Endometrium (tissue), 2 donors: ENCODE results near the gene VASH1.

Experiments
- FAIRE-seq: peaks from 2 replicates; lab custom pipeline; 2012; peaks lifted over from hg19 to GRCh38; lab: Jason Lieb, UNC
- donor health status: control.
- donor health status: control.

The VASH1 gene

DNA sequence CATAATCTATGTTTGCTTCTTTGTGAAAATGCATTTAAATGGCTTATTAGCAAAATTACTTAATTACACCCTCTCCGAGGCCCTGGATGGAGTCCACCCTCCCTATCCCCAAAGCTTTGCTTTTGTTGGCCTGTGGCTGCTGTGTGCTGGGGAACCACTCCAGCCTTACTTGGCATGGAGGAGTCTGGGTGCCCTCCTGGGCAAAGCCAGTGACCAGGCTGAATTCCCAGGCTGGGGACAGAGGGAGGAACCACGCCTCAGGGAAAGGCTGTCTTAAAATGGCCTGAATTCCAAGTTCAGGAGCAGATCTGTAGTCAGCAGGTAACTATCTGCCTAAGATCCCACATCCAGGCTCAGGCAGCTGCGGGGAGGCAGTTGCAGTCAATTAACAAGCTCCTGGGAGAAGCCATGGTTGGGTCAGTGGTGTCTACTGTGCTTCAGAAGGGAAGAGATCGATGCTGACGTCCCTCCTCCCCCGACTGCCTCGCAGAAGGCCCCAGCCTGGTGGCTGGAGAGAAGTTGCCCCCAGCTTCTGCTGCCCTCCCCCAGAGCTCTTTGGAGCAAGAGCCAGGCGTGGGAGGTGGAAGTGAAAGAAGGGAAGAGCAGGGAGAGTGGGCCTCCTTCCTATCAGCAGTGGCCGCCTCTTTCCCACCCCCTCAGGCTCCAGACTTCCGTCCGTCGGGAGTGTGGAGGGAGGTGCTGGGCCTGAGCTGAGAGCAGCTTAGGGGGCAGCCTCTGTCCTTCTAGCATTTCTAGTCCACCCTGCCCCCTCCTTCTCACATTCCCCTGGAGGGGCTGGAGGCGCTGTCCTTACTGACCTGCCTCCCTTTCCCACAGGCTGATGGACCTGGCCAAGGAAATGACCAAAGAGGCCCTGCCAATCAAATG, 11.3 kb downstream of the VASH1 start:
- peak; percentile 18 for FAIRE-seq

DNA sequence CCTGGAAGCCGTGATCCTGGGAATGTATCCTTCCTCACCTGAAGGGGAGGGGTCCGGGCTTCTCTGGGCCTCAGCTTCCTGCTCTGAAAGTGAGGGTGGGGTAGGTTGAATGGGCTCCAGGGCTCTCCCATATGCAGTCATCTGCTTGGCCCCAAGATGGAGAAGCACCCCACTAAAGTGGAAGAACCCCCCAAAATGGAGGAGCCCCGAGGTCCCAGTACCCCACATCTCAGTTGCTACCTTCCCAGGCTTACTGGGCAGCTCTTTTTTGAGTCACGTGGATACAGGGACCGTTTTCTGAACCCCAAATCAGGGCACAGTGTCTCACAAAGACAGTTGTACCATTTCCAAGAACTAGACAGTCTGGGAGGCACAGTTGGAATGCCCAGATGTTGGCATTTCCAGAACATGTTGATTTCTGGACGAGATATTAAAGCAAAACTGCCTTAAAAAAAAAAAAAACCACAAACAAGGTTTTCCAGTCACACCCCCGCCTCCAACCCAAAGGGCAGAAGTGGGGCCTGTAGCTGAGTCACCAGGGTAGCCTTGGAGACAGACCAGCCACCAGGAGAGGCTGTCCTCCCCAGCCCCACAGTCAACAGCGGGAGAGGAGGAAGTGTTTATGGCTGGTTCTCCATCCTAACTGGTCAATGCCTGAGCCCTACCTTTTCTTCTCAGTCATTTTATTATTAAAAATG, 12.1 kb downstream of the VASH1 start:
- FAIRE-seq, result peak; percentile 86

DNA sequence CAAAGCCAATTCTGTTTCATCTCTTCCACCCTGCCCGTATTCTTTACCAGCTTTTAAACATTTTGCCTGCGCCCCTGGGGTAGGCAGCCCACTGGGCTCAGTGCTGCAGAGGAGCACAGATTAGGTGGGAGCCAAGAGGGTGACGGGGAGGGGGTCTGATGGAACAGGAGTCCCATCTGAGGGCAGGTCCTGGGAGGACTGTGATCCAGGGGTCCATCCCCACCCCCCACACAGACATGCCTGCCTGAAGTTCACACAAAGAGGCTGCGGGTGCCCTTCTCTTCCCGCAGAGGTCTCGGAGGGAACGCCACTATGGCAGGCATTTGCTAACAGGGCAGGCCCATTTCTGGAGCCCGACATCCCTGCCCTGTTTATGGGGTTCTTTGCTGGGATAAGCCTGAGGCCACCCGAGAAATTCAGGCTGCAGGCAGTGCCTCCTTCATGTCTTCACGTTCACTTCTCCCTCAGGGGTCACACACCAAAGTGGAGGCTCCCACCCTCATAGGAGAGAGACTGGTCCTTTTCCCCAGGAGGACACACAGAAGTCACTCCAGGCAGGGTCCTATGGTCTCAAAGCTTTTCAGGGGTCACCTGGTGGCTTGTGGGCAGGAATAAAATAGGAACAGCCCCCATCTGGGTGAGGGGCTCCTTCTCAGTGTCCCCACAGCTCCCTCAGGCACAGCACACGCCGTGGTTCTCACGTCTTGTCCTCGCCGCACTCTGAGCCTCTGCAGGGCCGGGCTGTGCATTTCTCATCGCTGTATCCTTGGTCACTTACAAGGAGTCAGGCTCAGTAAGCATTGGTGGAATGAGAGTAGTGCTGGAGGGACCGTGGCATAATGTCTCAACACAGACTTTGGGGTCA, 12.9 kb downstream of the VASH1 start:
- FAIRE-seq, result no peak

DNA sequence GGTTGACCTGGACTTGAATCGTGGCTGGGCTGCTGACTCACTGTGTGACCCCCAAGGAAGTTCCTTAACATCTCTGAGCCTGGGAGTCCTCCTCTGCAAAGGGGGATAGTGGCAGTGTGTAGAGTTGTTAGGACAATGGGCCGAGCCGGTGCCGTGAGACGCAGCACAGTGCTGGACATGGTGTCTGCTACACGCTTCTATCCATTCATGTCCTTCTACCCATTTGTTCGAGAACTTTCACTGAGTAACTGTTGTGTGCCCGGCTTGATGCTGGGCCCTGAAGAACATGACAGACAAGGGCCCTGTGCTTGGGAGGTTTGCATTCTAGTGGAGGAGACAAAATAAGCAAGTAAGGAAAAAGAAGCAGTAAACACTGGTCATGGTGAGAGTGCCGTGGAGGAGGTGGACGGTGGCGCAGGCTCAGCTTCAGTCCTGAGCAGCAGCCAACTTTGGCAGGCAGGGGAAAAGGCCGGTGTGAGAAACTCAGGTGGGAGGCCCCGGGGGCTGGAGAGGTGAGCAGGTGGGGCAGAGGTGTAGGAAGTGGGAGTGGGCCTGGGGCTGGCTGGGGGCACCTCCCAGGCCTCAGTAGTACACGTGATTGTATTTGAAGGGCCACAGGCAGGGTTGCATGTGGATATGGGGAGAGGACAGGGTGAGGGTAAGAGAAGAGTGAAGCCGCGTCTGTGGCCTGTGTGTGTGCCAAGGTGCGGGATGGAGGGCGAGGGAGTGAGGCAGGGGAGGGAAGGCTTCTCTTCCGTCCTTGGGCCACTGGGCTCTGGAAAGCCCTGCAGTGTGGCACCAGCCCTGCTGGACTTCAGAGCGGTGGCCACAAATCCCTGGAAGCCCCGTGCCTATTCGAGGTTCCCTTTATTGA, 13.8 kb downstream of the VASH1 start:
- FAIRE-seq, result no peak

DNA sequence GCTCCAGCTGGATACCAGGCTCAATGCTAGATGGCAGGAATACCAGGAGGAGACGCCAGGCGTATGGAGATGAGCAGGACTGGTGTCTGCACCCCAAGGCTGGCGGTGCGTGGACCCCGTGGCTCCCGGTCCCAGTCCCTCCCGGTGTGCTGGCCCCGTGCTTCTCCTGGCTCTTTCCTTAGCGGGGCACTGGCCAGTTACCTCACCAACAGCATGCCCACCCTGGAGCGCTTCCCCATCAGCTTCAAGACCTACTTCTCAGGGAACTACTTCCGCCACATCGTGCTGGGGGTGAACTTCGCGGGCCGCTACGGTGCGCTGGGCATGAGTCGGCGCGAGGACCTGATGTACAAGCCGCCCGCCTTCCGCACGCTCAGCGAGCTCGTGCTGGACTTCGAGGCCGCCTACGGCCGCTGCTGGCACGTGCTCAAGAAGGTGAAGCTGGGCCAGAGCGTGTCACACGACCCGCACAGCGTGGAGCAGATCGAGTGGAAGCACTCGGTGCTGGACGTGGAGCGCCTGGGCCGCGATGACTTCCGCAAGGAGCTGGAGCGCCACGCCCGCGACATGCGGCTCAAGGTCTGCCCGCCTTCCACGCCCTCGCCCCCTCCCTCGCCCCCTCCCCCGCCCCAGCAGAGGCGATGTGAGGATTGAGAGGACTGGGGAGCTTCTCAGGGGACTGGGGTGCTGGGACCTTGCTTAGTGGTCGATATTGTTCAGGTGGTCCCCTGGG, 14.6 kb downstream of the VASH1 start:
- FAIRE-seq, result no peak

DNA sequence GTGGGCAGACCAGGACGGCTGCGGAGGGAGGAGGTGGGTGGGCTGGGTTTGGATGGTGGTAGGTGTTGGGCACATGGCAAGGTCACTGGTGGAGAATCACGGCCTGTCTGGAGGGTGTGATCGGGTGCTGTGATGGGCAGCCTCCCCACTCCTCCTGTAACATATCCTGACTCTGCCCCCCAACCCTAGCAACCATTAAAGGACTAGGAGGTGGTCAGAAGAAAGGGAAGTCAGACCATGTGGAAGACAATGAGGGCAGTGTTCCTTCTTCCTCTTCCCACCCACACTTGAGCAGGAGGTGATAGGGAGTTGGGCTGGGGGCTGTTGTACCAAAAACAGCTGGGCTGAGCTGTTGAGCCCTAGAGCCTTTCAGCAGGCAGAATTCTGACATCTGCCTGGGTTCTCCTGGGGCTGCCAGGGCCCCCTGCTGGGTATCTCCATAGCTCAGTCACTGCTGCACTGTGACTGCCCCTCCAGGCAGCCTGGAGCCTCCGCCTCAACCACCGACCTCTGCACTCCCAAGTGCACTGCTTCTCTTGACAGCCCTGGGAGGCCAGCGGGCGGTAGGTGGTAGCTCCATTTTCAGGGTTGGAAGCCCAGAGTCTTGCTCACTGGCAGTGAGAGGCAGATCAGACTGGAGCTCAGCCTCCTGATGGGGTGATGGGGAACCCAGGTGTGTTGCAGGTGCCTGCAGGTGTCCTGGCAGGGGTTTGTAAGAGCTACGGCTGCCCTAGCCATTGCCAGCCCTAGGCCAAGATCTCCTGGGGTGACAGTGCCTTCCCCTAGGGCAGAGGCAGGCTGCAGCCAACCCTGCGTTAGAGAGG, 15.4 kb downstream of the VASH1 start:
- no peak for FAIRE-seq

DNA sequence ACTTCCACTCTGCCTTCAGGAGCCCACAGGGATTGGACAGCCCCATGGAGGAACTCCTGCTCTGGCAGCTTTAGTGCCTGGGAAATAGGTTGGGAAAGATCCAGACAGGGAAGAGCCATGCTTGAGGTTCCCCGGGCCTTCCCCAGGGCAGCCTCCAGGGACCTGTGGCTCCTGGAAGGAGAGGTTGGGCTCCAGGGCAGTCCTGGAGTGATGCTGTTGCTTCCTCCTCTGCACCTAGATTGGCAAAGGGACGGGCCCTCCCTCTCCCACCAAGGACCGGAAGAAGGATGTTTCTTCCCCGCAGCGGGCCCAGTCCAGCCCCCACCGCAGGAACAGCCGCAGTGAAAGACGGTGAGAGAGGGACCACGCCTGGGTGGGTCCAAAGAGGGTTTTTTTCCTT, 16.5 kb downstream of the VASH1 start:
- FAIRE-seq, result no peak

DNA sequence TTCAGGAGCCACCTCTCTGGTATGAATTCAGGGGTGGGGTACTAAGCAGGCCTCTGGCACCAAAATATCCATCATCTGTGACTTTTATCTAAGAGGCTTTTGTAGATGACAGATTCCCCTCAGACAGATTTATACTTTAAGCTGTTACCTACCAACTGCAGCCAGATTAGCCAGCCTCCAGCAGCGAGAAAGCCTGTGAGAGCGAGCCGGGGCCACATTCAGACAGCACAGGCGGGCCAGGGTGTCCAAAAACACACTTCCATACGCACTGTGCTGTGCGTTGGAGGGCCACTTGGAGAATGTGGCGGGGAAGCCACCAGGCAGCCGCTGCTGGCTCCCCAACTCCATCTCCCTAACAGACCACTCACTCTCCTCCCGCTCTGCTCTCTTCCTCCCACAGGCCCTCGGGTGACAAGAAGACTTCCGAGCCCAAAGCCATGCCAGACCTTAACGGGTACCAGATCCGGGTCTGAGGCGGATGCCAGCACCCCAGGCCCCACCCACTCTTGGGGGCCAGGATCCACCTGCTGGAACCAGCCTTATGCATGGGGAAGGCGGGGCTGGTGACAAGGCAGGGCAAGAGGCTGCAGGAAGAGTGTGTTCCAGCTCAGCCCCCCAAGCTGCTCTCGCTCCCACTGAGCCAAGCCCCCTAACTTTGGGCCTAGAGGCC, 17.4 kb downstream of the VASH1 start:
- no peak for FAIRE-seq

DNA sequence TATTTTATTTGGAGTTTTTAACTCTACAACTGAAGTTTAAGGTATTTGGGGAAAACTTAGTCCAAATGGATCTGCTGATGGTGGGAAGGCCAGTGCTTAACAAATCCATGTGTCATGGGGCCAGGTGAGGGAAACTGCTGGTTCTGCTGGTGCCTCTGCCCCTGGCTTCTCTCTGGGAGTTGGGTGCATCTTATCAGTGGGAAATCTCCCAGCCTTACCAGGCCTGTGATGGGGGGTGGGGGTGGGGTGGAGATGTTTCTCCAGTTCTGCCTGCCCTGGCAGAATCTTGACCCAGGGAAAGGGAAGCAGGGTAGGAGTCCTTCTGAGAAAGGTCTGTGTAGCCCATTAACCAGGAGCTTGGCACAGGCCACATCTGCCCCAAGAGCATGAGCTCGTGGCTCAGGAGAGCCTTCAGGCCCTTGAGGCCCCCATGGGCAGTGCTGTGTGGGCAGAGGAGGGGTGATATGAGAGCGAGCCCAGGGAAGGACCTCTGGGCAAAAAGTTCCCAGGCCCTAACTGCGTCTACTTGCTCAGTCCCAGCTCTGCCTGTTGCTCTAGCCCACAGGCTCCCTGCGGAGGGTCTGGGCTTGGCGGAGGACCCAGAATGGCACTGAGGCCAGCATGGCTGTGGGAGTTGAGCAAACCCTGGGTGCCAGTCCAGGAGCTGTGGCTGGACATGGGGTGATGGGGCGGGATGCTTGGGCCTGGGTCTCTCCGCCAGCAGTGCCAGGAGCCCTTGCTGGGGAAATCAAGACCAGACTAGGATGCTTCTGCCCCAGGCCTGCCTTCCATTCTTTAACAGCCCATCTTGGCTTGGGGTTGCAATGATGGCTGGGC, 18.2 kb downstream of the VASH1 start:
- no peak for FAIRE-seq

DNA sequence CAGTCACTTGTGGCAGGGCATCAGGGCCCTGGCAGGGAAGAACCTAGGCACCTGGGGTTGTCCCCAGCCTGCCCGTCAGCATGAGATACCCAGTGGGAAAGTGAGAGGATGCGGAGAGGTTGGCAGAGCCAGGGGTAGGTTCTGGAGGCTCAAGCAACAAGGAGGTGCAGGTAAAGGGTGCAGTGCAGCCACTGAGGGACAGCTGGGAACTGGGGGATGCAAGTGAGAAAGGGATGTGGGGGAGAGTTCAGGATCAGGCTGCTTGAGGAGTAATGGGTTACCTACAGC, 18.7 kb downstream of the VASH1 start:
- no peak for FAIRE-seq

DNA sequence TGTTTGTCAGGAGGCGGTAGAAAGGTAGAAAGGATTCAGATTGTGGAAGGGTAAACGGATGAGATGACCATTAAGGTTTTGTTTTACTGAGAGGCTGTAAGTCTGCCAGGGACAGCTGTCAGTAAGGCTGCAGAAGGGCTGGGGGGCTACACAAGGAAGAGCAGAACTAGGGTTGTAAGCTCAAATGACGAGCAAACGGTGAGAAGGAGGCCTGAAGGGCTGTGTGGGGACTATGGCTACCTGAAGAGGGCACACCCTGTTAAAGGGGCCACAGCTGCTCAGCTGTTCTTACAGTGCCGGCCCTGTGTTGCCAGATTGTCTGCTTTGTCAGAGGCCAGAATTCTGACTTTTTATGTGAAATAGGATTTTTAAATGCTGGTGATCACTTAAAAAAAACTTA, 19.1 kb downstream of the VASH1 start:
- no peak for FAIRE-seq

DNA sequence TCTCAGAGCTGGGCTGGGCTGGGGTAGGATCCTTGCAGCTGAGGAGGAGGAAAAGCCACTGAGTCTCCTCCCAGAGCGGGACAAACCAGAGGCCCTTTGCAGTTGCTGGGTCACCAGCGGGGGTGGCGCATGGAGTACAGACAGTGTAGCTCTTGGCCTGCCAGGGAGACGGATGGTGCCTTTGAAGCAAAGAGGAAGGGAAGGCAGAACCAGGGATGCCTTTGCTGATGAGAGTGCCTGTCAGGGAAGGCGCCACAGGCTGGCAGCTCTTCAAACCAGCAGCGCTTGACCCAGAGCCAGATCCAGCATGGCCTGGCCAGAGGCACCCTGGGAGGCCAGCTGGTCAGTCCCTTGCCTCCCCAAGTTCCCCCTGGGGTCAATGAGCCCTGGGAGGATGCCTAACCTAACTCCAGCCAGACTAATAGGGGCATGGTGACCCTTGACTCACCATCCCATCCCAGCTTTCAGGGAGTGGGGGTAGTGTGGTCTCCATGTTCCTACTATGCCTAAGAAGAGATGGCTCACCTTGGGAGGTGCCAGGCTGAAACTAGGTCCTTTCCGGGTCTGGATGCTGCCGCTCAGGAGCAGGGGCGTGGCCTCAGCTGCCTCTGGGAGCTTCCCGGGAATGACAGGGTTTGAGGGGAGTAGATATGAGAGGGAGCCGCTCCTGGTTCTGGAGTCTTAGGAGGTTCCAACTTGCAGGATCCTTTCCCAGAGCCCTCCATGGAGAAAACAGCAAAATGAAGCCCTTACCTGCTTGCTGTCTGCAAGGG, 19.8 kb downstream of the VASH1 start:
- FAIRE-seq, result no peak

DNA sequence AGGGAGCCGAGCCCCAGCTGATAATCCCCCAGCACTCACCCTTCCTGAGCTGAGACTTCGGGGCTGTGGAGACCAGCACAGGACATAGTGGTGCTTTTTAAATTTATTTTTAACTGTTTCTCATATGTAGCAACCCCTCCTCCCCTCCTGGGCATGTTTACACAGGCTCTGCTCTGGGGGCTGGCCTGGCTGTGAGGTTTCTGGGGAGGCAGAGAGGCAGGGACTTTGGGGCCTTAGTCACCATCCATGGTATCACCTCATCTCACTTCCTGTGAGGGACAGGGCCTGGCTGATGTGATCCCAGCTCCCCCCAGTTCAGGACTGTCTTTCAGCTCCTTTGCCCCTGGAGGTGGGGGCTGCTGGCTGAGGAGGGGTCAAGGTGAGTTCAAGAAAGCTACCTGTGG, 20.4 kb downstream of the VASH1 start:
- FAIRE-seq, result no peak

DNA sequence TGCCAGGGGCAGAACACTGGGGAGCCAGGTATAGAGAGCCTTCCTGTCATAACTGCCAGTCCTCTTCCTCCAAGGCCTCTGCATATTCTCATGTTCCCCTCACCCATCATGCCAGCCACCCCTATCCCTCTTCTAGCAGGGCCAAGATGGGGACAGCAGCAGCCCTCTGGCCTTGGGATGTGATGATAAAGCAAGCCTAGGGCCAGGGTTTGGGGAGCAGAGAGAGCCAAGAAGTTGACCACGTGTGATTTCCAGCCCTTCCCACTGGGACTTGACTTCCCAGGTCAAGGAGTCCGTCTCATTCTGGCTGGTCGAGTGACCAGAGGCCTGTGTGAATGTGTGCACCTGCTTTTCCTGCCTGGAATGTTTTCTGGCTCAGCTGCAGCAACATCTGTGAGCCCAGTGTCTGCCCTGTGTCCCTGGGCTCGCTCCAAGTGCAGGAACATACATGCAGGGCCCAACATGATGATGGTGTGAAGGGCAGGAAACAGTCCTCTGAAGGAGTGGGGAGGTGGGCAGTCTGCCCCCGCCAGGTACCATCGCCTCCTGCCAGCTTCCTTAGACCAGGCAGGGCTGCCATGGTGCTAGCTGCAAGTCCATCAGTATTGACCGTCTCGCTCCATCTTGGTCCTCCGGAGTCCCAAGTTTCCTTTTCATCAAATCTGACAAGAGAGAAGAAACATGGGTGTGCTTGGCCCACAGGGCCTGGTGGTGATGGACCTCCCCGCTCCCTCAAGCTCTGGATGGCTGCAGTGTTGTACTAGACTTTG, 21.0 kb downstream of the VASH1 start:
- FAIRE-seq, result no peak

DNA sequence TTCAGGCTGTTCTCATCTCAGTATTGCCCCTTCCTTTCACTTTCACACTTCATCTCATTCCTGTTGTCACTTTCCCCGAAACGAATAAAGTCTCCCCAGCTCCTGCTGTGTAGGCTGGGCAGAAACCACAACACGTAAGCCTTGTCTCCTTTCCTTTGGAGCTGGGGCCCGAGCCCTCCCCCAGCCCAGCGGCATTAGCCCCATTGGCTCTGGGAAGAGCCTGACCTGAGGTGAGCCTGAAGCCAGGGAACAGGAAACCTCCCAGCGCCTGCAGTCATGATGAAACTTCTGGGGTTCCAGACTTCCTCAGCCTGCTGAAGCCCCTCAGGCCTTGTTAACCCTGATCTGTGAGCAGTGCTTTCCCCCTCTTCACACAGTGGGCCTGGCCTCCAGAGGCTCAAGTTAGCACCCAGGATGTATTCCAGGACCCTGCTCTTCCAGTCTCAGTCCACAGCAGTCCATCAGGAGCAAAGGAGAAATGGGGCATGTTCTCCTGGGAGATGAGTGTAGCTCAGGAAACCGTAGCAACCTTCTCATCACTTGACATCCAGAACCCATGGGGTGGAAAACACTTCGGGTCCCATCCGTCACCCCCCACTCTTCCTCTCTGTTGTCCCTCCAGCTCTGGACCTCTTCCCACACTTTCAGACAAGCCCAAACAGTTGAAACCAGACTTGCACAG, 21.8 kb downstream of the VASH1 start:
- FAIRE-seq, result no peak

DNA sequence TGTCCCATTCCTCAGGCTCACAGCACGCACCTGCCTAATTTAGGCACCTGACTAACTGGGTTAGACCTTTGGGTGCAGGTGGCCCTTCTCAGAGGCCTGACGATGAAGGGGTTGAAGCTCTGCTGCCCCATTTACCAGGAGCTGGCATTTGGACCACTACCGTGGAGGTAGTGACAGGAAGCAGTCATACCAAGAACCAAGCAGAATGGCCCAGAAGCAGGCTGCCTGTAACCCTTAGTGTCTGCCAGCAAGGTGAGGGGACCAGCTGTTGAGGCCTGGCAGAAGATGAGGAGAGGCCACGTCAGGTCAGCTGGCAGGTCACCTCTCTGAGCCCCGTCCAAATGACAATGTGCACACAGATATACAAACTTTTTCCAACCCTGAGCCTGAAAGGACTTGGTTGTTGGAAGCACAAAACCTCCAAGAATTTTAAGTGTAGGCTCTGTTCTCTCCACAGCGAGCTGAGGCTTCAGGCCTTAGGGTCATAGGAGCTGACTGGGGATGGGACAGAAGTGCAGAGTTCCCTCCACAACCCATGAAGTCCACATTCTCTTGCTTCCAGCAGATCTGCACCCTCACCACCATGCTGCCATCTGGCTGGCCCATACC, 23.1 kb downstream of the VASH1 start:
- no peak for FAIRE-seq
